Stomach smooth muscle (tissue), 2 donors: Measurements from ENCODE around the gene MRPS17.

ENCODE experiments used
- H3K27ac ChIP-seq: one replicate; pipeline ENCODE4 v1.7.0; 2013; ENCODE audit warnings: mild to moderate bottlenecking, low read length, inconsistent platforms
- H3K27me3 ChIP-seq, 2 donors: one replicate each; pipeline ENCODE4 v1.7.0; 2013; ENCODE audit warnings: low read length in 2 of 2; ENCODE audit not compliant: insufficient read depth in 2 of 2, control insufficient read depth in 1 of 2
- H3K36me3 ChIP-seq, 2 donors: one replicate each; pipeline ENCODE4 v1.7.0; 2013; ENCODE audit warnings: low read length in 2 of 2; ENCODE audit not compliant: control insufficient read depth in 2 of 2, insufficient read depth in 2 of 2
- H3K4me1 ChIP-seq: one replicate; pipeline ENCODE4 v1.7.0; 2013; ENCODE audit warnings: low read length; ENCODE audit not compliant: control insufficient read depth, insufficient read depth
- H3K4me3 ChIP-seq, 2 donors: one replicate each; pipeline ENCODE4 v1.7.0; 2013; ENCODE audit warnings: low read length in 2 of 2
- H3K9ac ChIP-seq, 2 donors: one replicate each; pipeline ENCODE4 v1.7.0; 2013; ENCODE audit warnings: low read length in 2 of 2, mild to moderate bottlenecking in 1 of 2
- H3K9me3 ChIP-seq, 2 donors: one replicate each; pipeline ENCODE4 v1.7.0; 2013; ENCODE audit warnings: low read length in 2 of 2; ENCODE audit not compliant: control insufficient read depth in 2 of 2
- donor health status: healthy.
- donor health status: Pancreatic carcinoma.

The MRPS17 gene

GRCh38 chr7:55953707-55954475 is 2.2 kb downstream of the MRPS17 start:
- Histone ChIP-seq H3K36me3 (peaks cover 4 to 10% of the 10 kb centered on the region in 2 donors), H3K9me3 (no peaks in the 10 kb centered on the region), H3K27ac (no peak overlapping the region), H3K27me3 (no peaks in the 10 kb centered on the region), H3K9ac (no peak overlapping the region), H3K4me1 (peaks cover 8% of the 10 kb centered on the region), H3K4me3 (no peak overlapping the region)

GRCh38 chr7:55957190-55957589 is 5.5 kb downstream of the MRPS17 start:
- H3K4me3 ChIP-seq, result no peak overlapping the region
- H3K36me3 ChIP-seq, result peaks cover 4 to 10% of the 10 kb centered on the region in 2 donors
- H3K27ac ChIP-seq, result no peak overlapping the region
- H3K4me1 ChIP-seq, result peaks cover 4% of the 10 kb centered on the region
- no peaks in the 10 kb centered on the region for H3K9me3 ChIP-seq
- no peak overlapping the region for H3K9ac ChIP-seq
- H3K27me3 ChIP-seq, result no peaks in the 10 kb centered on the region

GRCh38 chr7:55962014-55962413 is 10.3 kb downstream of the MRPS17 start:
- Histone ChIP-seq H3K27ac (no peak overlapping the region), H3K27me3 (no peaks in the 10 kb centered on the region)

GRCh38 chr7:55963584-55964168 is 12.0 kb downstream of the MRPS17 start:
- Histone ChIP-seq H3K4me1 (peaks cover 19% of the 10 kb centered on the region), H3K27ac (peak overlapping the region; percentile 78), H3K9ac (peak overlapping the region; percentile 50 to 84), H3K9me3 (no peaks in the 10 kb centered on the region), H3K4me3 (peak overlapping the region; percentile 53 to 84), H3K27me3 (no peaks in the 10 kb centered on the region), H3K36me3 (peaks cover 0 to 2% of the 10 kb centered on the region in 2 donors)

More at GRCh38 chr7:55962014-55962413, 10.3 kb downstream of the MRPS17 start:
- Histone ChIP-seq H3K9me3 (no peaks in the 10 kb centered on the region), H3K4me3 (no peak overlapping the region), H3K9ac (no peak overlapping the region), H3K36me3 (peaks cover 0 to 2% of the 10 kb centered on the region in 2 donors), H3K4me1 (peaks cover 19% of the 10 kb centered on the region)

GRCh38 chr7:55964261-55965099 is 12.8 kb downstream of the MRPS17 start, which contains the start of gene NIPSNAP2:
Gene NIPSNAP2, plus strand, starts transcription at chr7:55964585. Its CDS starts 25 bp downstream, at chr7:55964610.
- Histone ChIP-seq H3K9ac (peak within 1 kb of the TSS; percentile 74 to 84), H3K4me3 (peak within 1 kb of the TSS; percentile 53 to 84), H3K9me3 (no peaks in the 10 kb centered on the region), H3K4me1 (peaks cover 19% of the 10 kb centered on the region), H3K36me3 (peaks cover 0 to 5% of the 10 kb centered on the region in 2 donors), H3K27ac (peak within 1 kb of the TSS; percentile 84), H3K27me3 (no peaks in the 10 kb centered on the region)

- H3K27me3 ChIP-seq, result no peaks in the 10 kb centered on the region
- H3K27ac ChIP-seq, result peak overlapping the region; percentile 84
- peak overlapping the region; percentile 44 to 84 for H3K4me3 ChIP-seq
These were observed 13.4 kb downstream of the MRPS17 start for GRCh38 chr7:55965100-55965470.

GRCh38 chr7:55965805-55966421 is 14.2 kb downstream of the MRPS17 start:
- peak overlapping the region in 1 of 2 donors; percentile 84 for H3K4me3 ChIP-seq
- peaks cover 0 to 8% of the 10 kb centered on the region in 2 donors for H3K36me3 ChIP-seq
- H3K4me1 ChIP-seq, result peaks cover 22% of the 10 kb centered on the region
- H3K9me3 ChIP-seq, result no peaks in the 10 kb centered on the region
- no peaks in the 10 kb centered on the region for H3K27me3 ChIP-seq
- H3K9ac ChIP-seq, result no peak overlapping the region
- H3K27ac ChIP-seq, result no peak overlapping the region

More at GRCh38 chr7:55965100-55965470, 13.4 kb downstream of the MRPS17 start:
- Histone ChIP-seq H3K9ac (peak overlapping the region; percentile 74 to 82), H3K36me3 (peaks cover 0 to 5% of the 10 kb centered on the region in 2 donors), H3K9me3 (no peaks in the 10 kb centered on the region), H3K4me1 (peaks cover 19% of the 10 kb centered on the region)

- Histone ChIP-seq H3K4me1 (peaks cover 22% of the 10 kb centered on the region), H3K9me3 (no peaks in the 10 kb centered on the region), H3K27me3 (no peaks in the 10 kb centered on the region), H3K36me3 (peaks cover 0 to 8% of the 10 kb centered on the region in 2 donors), H3K4me3 (no peak overlapping the region), H3K9ac (no peak overlapping the region), H3K27ac (no peak overlapping the region)
These were observed 15.2 kb downstream of the MRPS17 start for GRCh38 chr7:55966851-55967250.

GRCh38 chr7:55969391-55969790 is 17.7 kb downstream of the MRPS17 start:
- Histone ChIP-seq H3K27me3 (no peaks in the 10 kb centered on the region), H3K9me3 (no peaks in the 10 kb centered on the region), H3K9ac (no peak overlapping the region), H3K36me3 (peaks cover 0 to 8% of the 10 kb centered on the region in 2 donors), H3K27ac (no peak overlapping the region), H3K4me3 (no peak overlapping the region), H3K4me1 (peaks cover 15% of the 10 kb centered on the region)

- peaks cover 0 to 8% of the 10 kb centered on the region in 2 donors for H3K36me3 ChIP-seq
- H3K4me3 ChIP-seq, result no peak overlapping the region
- H3K27me3 ChIP-seq, result no peaks in the 10 kb centered on the region
- H3K9ac ChIP-seq, result no peak overlapping the region
- peaks cover 13% of the 10 kb centered on the region for H3K4me1 ChIP-seq
- H3K9me3 ChIP-seq, result no peaks in the 10 kb centered on the region
- no peak overlapping the region for H3K27ac ChIP-seq
These were observed 18.9 kb downstream of the MRPS17 start for GRCh38 chr7:55970561-55970960.
